H9 (cell line): Measurements from ENCODE around the gene VSIG10L. TPM values are rescaled to one million over a fixed set of nuclear protein-coding genes. Genes with fewer than 3 reads are reported as not detected.
A peak's percentile ranks its signal among the peaks of the same experiment; 100 is the strongest.

Experiments used
- DNase-seq: peaks from one replicate; pipeline ENCODE4 v3.0.0-alpha.2; 2017
- H2AFZ ChIP-seq: one replicate; pipeline ENCODE4 v1.6.1; 2013; ENCODE audit warnings: mild to moderate bottlenecking, low read length, control low read depth, moderate library complexity
- H2AK5ac ChIP-seq: 2 replicates; pipeline ENCODE4 v1.6.1; 2013; ENCODE audit warnings: low read length, control low read depth, mixed read lengths; ENCODE audit not compliant: insufficient read length
- H2BK120ac ChIP-seq: one replicate; pipeline ENCODE4 v1.6.1; 2013; ENCODE audit warnings: low read depth, mild to moderate bottlenecking, low read length, control low read depth, inconsistent platforms; ENCODE audit not compliant: poor library complexity, severe bottlenecking
- H2BK12ac ChIP-seq: 2 replicates; pipeline ENCODE4 v1.6.1; 2013; ENCODE audit warnings: low read length, control low read depth, mixed read lengths, low read depth; ENCODE audit not compliant: insufficient read length
- H2BK15ac ChIP-seq: 2 replicates; pipeline ENCODE4 v1.6.1; 2013; ENCODE audit warnings: low read depth, low read length, control low read depth
- H2BK20ac ChIP-seq: one replicate; pipeline ENCODE4 v1.6.1; 2013; ENCODE audit warnings: low read depth, mild to moderate bottlenecking, low read length, control low read depth, inconsistent platforms; ENCODE audit not compliant: poor library complexity, severe bottlenecking
- H2BK5ac ChIP-seq: 2 replicates; pipeline ENCODE4 v1.6.1; 2013; ENCODE audit warnings: low read length, control low read depth, mixed read lengths; ENCODE audit not compliant: insufficient read length
- H3K14ac ChIP-seq: 2 replicates; pipeline ENCODE4 v1.6.1; 2013; ENCODE audit warnings: low read length, control low read depth; ENCODE audit not compliant: insufficient read depth
- H3K18ac ChIP-seq: 2 replicates; pipeline ENCODE4 v1.6.1; 2013; ENCODE audit warnings: low read depth, mild to moderate bottlenecking, mixed read lengths, low read length, control low read depth; ENCODE audit not compliant: insufficient read length
- H3K23ac ChIP-seq: 2 replicates; pipeline ENCODE4 v1.6.1; 2013; ENCODE audit warnings: low read length, control low read depth, mixed read lengths, low read depth; ENCODE audit not compliant: insufficient read length
- H3K23me2 ChIP-seq: 2 replicates; pipeline ENCODE4 v1.6.1; 2013; ENCODE audit warnings: low read depth, mild to moderate bottlenecking, mixed read lengths, low read length, control low read depth; ENCODE audit not compliant: insufficient read length, poor library complexity, severe bottlenecking
- H3K27ac ChIP-seq: 2 replicates; pipeline ENCODE4 v1.5.1; 2013; ENCODE audit warnings: low read length, control low read depth, mixed read lengths, low read depth; ENCODE audit not compliant: insufficient read length
- H3K27me3 ChIP-seq: 2 replicates; pipeline ENCODE4 v1.6.1; 2013; ENCODE audit warnings: low read length, control low read depth, inconsistent platforms; ENCODE audit not compliant: insufficient read depth
- H3K4ac ChIP-seq: 2 replicates; pipeline ENCODE4 v1.6.1; 2013; ENCODE audit warnings: low read depth, mild to moderate bottlenecking, control low read depth, inconsistent platforms, low read length, moderate library complexity
- H3K4me1 ChIP-seq: 2 replicates; pipeline ENCODE4 v1.6.1; 2013; ENCODE audit warnings: low read length, control low read depth, inconsistent platforms; ENCODE audit not compliant: insufficient read depth
- H3K4me2 ChIP-seq: 2 replicates; pipeline ENCODE4 v1.6.1; 2013; ENCODE audit warnings: low read length, control low read depth, mixed read lengths; ENCODE audit not compliant: insufficient read length, insufficient read depth
- H3K56ac ChIP-seq: 2 replicates; pipeline ENCODE4 v1.6.1; 2013; ENCODE audit warnings: low read depth, mild to moderate bottlenecking, mixed read lengths, low read length, control low read depth; ENCODE audit not compliant: insufficient read length
- H3K79me1 ChIP-seq: 2 replicates; pipeline ENCODE4 v1.6.1; 2013; ENCODE audit warnings: low read depth, mild to moderate bottlenecking, moderate library complexity, low read length, control low read depth, inconsistent platforms; ENCODE audit not compliant: insufficient read depth, poor library complexity, severe bottlenecking
- H3K79me2 ChIP-seq: 2 replicates; pipeline ENCODE4 v1.6.1; 2013; ENCODE audit warnings: low read length, control low read depth, inconsistent platforms; ENCODE audit not compliant: insufficient read depth
- H3K9ac ChIP-seq: 2 replicates; pipeline ENCODE4 v1.6.1; 2013; ENCODE audit warnings: low read length, control low read depth, mixed read lengths; ENCODE audit not compliant: insufficient read length; ENCODE audit errors: extremely low read depth
- H3K9me3 ChIP-seq: one replicate; pipeline ENCODE4 v1.6.1; 2013; ENCODE audit warnings: low read depth, low read length, inconsistent platforms; ENCODE audit not compliant: control insufficient read depth
- H3T11ph ChIP-seq: one replicate; pipeline ENCODE4 v1.6.1; 2013; ENCODE audit warnings: mild to moderate bottlenecking, low read length, control low read depth, inconsistent platforms
- H4K20me1 ChIP-seq: one replicate; pipeline ENCODE4 v1.6.1; 2013; ENCODE audit not compliant: control insufficient read depth, insufficient read length, insufficient read depth
- H4K5ac ChIP-seq: 2 replicates; pipeline ENCODE4 v1.6.1; 2013; ENCODE audit warnings: low read depth, mild to moderate bottlenecking, mixed read lengths, low read length, control low read depth; ENCODE audit not compliant: insufficient read length
- H4K8ac ChIP-seq: replicated peaks from 2 replicates; pipeline ENCODE4 v1.6.1; 2013; ENCODE audit warnings: low read length, control low read depth, mixed read lengths, low read depth; ENCODE audit not compliant: insufficient read length
- H4K91ac ChIP-seq: 2 replicates; pipeline ENCODE4 v1.6.1; 2013; ENCODE audit warnings: low read depth, mild to moderate bottlenecking, moderate library complexity, mixed read lengths, low read length, control low read depth; ENCODE audit not compliant: insufficient read length
- H3K27ac Mint-ChIP-seq, 3 experiments: 2 replicates in 2 of 3; 3 replicates in 1 of 3; pipeline ENCODE4 v1.8.0; 2020 to 2021; ENCODE audit warnings: mixed read lengths in 3 of 3, mild to moderate bottlenecking in 1 of 3, moderate library complexity in 1 of 3
- H3K27me3 Mint-ChIP-seq: 2 replicates; pipeline ENCODE4 v1.8.0; 2021; ENCODE audit warnings: low read depth, mild to moderate bottlenecking, moderate library complexity, mixed read lengths
- H3K36me3 Mint-ChIP-seq, 3 experiments: 2 replicates in 2 of 3; 3 replicates in 1 of 3; pipeline ENCODE4 v1.8.0; 2020 to 2021; ENCODE audit warnings: low read depth in 3 of 3, mixed read lengths in 3 of 3; ENCODE audit not compliant: insufficient read depth in 1 of 3
- H3K4me1 Mint-ChIP-seq, 2 experiments: 2 replicates each; pipeline ENCODE4 v1.8.0; 2020; ENCODE audit warnings: mixed read lengths in 2 of 2
- H3K4me3 Mint-ChIP-seq, 2 experiments: 2 replicates in 1 of 2; 3 replicates in 1 of 2; pipeline ENCODE4 v1.8.0; 2020 to 2021; ENCODE audit warnings: mild to moderate bottlenecking in 2 of 2, mixed read lengths in 2 of 2, moderate library complexity in 1 of 2
- H3K9me3 Mint-ChIP-seq, 2 experiments: 2 replicates in 1 of 2; 3 replicates in 1 of 2; pipeline ENCODE4 v1.8.0; 2020; ENCODE audit warnings: mild to moderate bottlenecking in 2 of 2, mixed read lengths in 2 of 2, moderate library complexity in 1 of 2
- CTCF ChIP-seq: fragments of 200-600 bp; sonication (generic); conservative IDR thresholded peaks from 3 replicates; pipeline ENCODE4 v1.8.0; 2021; ENCODE audit warnings: antibody characterized with exemption, mild to moderate bottlenecking
- WGBS: extraction: QIAGEN DNeasy Blood & Tissue Kit; methylation state at CpG from one replicate; pipeline ENCODE4 v1.1.7; 2013; ENCODE audit warnings: missing lambda C conversion rate, low lambda C conversion rate, mixed read lengths; ENCODE audit not compliant: insufficient read length; ENCODE audit errors: extremely low coverage; 5-methylcytosine and 5-hydroxymethylcytosine counted together
- total RNA-seq: library from RNA; stranded (reverse); gene quantifications from 2 replicates; pipeline ENCODE4 v1.2.1, GENCODE V29; 2021

VSIG10L gene
- total RNA-seq, 1 experiment from 2014 or later, result 5.6 TPM

- Histone ChIP-seq H2BK12ac (no peak overlapping the region), H4K91ac (no peak overlapping the region), H3K9ac (no peak overlapping the region), H2BK5ac (no peak overlapping the region), H4K5ac (no peak overlapping the region), H4K20me1 (no peaks in the 10 kb centered on the region), H3K4me1 (peaks cover 25% of the 10 kb centered on the region; the same call in 1 of the 2 replicates), H3T11ph (no peak overlapping the region), H2AFZ (no peak overlapping the region), H3K79me1 (no peaks in the 10 kb centered on the region), H3K9me3 (no peaks in the 10 kb centered on the region), H3K4me2 (no peak overlapping the region), H3K27ac (no peak overlapping the region), H2BK20ac (no peak overlapping the region), H3K14ac (no peak overlapping the region; the same call in 1 of the 2 replicates), H3K23me2 (no peaks in the 10 kb centered on the region), H3K56ac (no peak overlapping the region), H4K8ac (no peak overlapping the region), H3K4ac (no peak overlapping the region), H2AK5ac (no peak overlapping the region), H3K27me3 (no peaks in the 10 kb centered on the region), H3K79me2 (no peaks in the 10 kb centered on the region), H3K23ac (no peak overlapping the region), H2BK15ac (no peak overlapping the region), H3K18ac (no peak overlapping the region), H2BK120ac (no peak overlapping the region)
- H3K9me3 Mint-ChIP-seq, result no peaks in the 10 kb centered on the region
- peaks cover 47 to 54% of the 10 kb centered on the region in 2 experiments for H3K4me1 Mint-ChIP-seq
- H3K27me3 Mint-ChIP-seq, result peaks cover 8% of the 10 kb centered on the region
- TF ChIP-seq CTCF, result no peak
- no CpG with 5 or more reads among the region's 15 CpGs for WGBS
- peak; percentile 74 for DNase-seq
- peak overlapping the region; percentile 59 to 65 (median 64); a peak in 3 of 7 replicates for H3K27ac Mint-ChIP-seq
- H3K36me3 Mint-ChIP-seq, result 0 out of 7 replicates have a peak, but pooled peaks cover 0 to 2% (median 2%) of the 10 kb centered on the region in 3 experiments
- peak overlapping the region in 1 of 2 experiments; percentile 30; a peak in 3 of 5 replicates for H3K4me3 Mint-ChIP-seq
These were observed 46.4 kb downstream of the VSIG10L start for GRCh38 chr19:51295382-51296126.
